HG03095 (cell line): ENCODE measurements around the gene RND3.

Experiments
- ATAC-seq: cut with Tn5 transposase; IDR thresholded peaks from one replicate; pipeline ENCODE4 v1.9.1; 2021; ENCODE audit warnings: moderate library complexity; ENCODE audit not compliant: unreplicated experiment

The RND3 gene

GRCh38 chr2:150476809-150477302 lies 10.6 kb downstream of the RND3 start:
- no peak for ATAC-seq

GRCh38 chr2:150476286-150476685 lies 11.2 kb downstream of the RND3 start:
- no peak for ATAC-seq

DNA sequence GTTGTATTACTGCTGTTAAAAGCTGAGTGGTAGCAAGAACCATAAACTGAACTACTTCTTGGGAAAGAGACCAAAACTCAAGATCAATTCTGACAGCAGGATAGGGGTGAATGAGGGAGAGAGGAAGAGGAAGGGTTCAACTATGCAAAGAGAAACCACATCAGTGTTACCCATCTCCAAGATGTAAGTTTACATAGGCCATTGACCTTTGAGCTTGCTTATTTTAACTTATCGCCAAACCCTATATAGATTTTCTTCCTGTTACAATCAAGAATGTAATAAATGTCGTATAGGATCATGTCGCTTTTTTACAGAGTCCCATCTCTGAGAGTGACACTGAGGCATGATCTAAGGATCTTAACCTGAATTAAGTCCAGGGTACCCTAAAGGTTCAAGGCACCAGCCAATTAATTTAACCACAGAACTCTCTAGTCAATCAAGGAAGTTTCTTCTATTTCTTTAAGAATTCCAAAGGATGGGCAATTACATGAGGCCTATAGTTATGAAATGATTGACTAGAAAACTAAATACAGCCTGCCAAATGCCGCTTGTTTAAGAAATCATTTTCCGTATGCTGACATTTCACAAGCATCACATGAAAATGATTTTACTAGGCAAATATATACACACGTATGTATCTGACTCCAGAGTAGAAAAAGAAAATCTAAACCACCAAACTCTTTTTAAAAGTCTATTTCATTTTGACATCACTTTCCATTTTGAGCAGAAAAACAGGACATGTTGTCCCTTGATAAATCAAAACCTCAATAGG lies 11.8 kb downstream of the RND3 start:
- ATAC-seq = no peak

- ATAC-seq = no peak
Measured at GRCh38 chr2:150474326-150475074, 13.0 kb downstream of the RND3 start.

DNA sequence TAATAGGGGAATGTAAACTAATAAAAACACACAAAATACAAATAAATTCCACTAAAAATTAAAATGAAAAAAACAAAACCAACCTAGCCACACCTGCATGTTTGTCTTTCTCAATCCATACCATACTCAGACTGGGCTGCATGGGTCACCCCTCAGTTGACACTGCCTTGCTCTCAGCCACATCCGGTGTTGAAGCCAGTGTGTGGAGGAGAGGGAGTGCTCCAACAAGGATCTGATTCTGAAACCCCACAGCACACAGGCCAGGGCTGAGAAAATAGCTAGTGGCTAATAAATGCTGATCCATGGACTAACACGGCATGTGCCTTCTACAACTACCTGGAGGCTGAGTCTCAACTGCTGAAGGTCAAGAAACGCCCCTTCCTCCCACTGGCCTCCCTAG lies 13.7 kb downstream of the RND3 start:
- no peak for ATAC-seq

DNA sequence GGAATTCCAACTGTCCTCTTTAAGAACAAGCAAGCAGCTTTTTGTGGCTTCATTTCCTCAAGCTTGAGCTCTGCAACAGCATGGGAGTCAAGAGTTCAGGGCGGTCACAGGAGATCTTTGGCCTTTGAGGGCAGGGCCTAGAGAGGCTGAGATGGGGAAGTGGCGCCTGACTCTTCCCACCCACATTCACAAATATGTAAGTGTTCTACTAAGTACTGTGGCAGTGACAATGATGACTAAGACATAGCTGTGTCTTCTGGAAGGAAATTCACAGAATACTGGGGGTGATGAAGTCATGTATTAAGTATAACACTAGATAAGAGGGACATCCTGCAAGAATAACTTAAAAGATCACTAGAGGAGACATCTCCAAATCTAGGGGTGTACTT lies 15.0 kb downstream of the RND3 start:
- ATAC-seq = peak; percentile 58

GRCh38 chr2:150471813-150472510 lies 15.5 kb downstream of the RND3 start:
- no peak for ATAC-seq

DNA sequence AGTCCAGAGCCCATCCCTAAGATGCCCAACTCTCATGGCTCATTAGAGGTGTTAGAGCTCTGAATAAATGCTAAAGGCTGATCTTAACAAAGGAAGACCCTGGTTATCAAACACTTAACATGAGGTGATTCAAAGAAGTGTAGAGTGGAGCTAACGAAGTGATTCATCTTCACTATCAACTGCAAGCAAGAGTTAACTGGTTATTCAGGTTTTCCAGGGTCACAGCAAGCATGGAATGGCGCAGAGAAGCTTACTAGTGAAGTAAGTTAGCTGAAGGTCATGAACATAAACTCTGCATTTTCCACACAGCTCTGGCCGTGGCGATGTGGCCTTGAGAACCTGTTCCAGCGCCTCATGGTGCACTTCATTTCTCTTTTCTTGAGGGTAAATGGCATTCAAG lies 17.0 kb downstream of the RND3 start:
- ATAC-seq = no peak

GRCh38 chr2:150469706-150470274 lies 17.7 kb downstream of the RND3 start:
- no peak for ATAC-seq

DNA sequence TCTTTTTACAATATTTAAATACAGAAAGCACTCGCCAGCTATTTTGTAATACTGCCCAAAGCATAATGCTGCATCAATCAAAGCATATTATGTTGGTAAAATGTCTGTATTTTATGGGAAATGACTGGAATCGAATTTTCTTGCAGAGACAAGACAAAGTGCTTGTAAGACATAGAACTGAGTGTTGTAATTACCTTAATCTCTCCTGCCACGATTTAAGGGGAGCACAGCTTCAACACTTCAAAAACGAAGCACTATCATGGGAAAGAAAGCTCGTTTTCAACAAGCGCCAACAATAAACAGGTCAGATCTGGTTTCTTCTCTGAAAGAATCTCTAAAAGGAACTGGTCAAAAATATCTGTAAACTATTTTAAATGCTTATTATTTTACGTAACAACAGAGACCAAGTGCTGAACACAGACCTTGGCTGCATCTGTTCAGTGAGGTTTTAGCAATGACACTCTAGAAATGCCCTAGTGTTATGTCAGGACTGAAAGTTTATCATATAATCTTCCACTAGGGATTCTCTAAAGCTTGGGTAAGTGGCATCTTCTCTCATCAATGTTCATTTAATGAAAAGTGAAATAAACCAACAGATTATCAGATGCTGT lies 19.0 kb downstream of the RND3 start:
- no peak for ATAC-seq

- no peak for ATAC-seq
Measured at GRCh38 chr2:150467621-150467963, 19.9 kb downstream of the RND3 start.

DNA sequence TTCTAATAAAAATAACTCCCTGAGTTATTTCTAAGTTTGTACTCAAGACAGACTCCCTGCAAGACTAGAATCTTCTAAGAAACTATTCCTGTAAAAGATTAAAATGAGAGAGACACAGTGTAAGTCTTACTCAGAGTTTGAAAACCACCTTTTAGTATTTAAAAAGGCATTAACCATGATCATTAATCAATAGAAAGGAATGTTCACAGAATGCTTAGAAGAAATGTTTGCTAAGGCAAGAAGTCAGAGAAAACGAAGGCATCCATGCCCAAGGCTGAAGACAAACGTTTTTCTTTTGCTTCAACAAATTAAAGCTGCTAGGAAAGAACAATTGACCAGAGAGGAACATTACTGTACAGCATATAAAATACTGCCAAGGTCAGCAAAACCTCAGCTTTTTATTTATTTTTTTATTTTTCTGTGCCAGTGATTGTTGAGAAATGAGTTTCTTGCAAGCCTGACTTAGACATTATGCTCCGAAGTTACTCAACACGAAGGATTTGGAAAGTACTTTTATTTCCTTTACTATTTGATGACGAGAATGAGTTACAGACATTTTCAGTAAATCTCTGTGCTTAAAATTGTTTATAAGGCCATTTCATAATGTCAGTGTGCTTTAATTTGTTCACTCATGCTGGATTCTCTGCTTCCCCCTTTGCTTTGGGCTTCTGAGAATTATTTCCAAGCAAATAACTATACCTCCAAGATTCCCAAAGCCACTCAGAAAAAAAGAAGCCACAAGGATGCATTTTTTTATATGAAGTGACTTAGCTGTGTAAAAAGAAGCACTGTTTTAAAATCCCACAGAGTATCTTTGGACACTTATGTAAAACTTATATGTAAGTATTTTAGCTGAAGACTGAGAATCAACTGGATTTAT lies 20.5 kb downstream of the RND3 start:
- no peak for ATAC-seq

DNA sequence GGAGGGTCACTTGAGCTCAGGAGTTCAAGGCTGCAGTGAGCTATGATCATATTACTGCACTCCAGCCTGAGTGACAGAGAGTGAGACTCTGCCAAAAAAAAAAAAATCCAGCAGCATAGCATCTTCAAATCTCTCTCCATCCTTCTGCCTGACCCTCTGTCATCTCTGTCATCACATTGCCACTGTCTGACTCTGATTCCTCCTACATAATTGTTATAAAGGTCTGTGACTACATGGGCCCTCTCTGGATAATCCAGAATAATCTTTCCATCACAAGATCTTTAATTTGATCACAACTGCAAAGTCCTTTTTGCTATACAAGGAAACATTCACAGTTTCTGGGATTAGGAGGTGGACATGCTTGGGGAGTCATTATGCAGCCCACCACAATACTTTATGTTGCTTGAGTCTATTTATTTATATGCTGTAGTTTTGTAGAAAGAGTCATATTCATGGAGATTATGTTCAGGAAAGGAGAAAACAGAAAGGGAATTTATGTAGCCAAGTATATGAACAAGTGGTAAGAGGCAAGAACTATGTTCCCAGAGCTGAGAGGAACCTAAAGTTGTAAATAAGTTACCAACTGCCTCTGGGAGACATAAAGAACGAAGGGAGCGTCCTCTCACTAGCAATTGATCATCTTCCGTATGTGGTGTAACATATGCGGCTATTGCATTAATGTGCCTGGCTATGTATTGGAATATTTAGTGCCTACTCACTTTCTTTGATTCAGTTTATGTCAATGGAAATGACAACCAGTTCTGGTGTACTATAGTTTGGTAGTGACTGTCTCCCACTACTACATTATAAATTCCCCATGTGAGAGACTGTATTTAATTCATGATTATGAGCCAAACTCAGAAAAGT lies 21.5 kb downstream of the RND3 start:
- ATAC-seq = no peak

DNA sequence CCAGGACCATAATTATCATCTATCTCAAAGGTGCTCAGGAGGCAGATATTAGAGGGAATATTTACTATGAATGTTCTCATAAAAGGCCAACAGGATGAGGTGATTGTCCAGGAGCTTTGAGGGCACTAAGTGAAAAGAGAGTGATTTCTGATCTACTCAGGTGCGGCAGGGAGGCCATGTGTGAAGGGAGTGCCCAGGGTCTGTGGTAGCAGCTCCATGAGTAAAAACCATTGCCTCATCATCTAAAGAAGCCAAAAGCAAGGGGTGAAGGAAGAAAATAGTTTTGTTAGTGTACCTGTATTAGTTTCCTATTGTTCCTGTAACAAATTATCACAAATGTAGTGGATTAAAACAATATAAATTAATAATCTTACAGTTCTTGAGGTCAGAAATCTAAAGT lies 22.5 kb downstream of the RND3 start:
- no peak for ATAC-seq

- no peak for ATAC-seq
Measured at GRCh38 chr2:150464270-150464669, 23.2 kb downstream of the RND3 start.

DNA sequence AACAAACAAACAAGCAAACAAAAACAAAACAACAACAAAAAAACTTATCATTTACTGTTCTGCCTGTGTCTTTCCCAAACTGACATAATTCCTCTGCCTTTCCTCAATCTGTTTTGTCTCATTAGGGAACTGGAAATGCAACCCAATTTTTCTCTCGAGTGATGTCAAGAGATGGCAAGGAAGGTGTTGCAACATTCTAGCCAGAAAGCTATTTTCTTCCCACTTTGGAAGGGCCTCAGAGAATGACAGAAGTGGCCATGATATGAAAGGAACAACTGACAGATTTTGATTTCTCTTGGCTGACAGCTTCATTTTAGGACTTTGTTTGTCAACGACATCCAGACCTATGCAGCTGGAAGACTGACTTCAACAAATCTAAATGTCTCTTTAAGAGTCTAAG lies 24.7 kb downstream of the RND3 start:
- no peak for ATAC-seq

DNA sequence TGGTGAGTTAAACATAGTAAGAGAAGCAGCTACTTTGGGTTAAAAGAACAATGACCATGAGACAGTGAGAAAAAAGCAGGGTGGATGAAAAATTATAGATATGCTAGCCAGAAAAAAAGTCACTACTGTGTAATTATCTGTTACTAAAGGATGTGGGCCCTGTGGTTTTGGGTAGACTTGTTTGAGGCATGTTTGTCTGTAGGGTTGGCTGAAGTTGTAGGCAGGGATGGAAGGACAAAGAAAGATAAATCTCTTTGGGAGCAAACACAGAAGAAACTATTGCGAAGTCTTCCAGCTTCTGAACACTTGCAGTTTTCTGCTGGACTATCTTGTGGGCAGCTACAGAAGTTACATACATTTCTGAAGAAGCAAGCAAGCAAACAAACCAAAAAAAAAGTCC lies 28.2 kb downstream of the RND3 start:
- ATAC-seq = no peak

DNA sequence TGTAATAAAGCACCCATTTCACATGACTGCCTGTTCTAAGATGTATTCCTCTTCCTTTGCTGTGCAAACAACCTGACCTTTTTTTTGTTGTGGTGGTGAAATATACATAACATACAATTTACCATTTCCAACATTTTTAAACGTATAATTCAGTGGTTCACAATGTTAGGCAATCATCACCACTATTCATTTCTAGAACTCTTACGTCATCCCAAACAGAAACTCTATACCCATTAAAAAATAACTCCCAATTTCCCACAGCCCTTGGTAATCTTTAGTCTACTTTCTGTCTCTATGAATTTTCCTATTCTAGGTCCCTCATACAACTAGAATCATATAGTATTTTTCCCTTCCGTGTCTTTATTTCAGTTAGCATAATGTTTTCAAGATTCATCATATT lies 36.7 kb downstream of the RND3 start:
- no peak for ATAC-seq

DNA sequence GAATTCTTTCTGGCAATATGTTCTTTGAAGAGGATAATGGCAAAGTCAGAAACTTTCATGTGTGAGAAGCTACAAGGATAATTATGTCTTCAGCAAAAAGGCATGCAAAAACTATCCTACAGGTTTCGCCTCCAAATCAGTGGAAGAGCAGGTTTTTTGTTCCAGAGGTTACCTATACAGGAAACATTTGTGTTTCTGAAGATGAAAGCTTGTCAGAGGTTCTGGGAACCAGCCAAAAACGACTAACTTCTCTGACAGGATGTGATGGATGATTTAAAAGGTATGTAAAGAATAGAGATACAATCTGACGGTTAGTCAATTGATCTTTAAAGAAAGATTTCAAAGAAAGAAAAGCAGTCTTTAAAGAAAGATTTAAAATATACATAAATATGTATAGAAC lies 37.6 kb downstream of the RND3 start:
- ATAC-seq = no peak
